Adrenal gland (tissue), 12 donors: ENCODE measurements around the gene COL6A3. TPM values are rescaled to one million over a fixed set of nuclear protein-coding genes. Genes with fewer than 3 reads are reported as not detected.

Source experiments
- DNase-seq, 7 donors: peaks; one replicate each; pipeline ENCODE4 v3.0.0-alpha.2; 2019 to 2020
- H3K27ac ChIP-seq, 5 donors: fragments of 200-600 bp; sonication (generic) in 4 of 5; 1 replicate in 3 of 5; 2 replicates in 2 of 5; pipeline versions ENCODE4 v1.5.1 to v1.8.0; 2016 to 2020; ENCODE audit warnings: mild to moderate bottlenecking in 1 of 5
- H3K27me3 ChIP-seq: fragments of 200-600 bp; 2 replicates; pipeline ENCODE4 v1.8.0; 2021
- H3K36me3 ChIP-seq, 2 donors: fragments of 200-600 bp; replicated peaks in 1 of 2; 1 replicate in 1 of 2; 2 replicates in 1 of 2; pipeline versions ENCODE4 v1.5.1 to v1.8.0; 2018 to 2022
- H3K4me1 ChIP-seq, 2 donors: fragments of 200-600 bp; replicated peaks in 1 of 2; 1 replicate in 1 of 2; 2 replicates in 1 of 2; pipeline versions ENCODE4 v1.5.1 to v1.8.0; 2018 to 2021
- H3K4me3 ChIP-seq, 4 donors: fragments of 200-600 bp; sonication (generic) in 3 of 4; one replicate each; pipeline ENCODE4 v1.5.1; 2016 to 2018
- H3K9me3 ChIP-seq, 3 donors: fragments of 200-600 bp; sonication (generic) in 1 of 3; replicated peaks in 1 of 3; 1 replicate in 2 of 3; 2 replicates in 1 of 3; pipeline versions ENCODE4 v1.5.1 to v1.8.0; 2016 to 2021
- CTCF ChIP-seq, 6 experiments: fragments of 450-650 bp in 4 of 6; fragments of 200-600 bp in 2 of 6; sonication (generic) in 1 of 6; IDR thresholded peaks; 1 replicate in 5 of 6; 2 replicates in 1 of 6; pipeline versions ENCODE4 v1.5.1 to v1.8.0; 2016 to 2021; ENCODE audit warnings: antibody characterized with exemption in 6 of 6, mild to moderate bottlenecking in 2 of 6, moderate library complexity in 1 of 6
- POLR2A ChIP-seq, 2 donors: fragments of 450-650 bp; IDR thresholded peaks; one replicate each; pipeline ENCODE4 v1.6.1; 2017; ENCODE audit warnings: antibody characterized with exemption in 2 of 2, mild to moderate bottlenecking in 2 of 2, moderate library complexity in 1 of 2
- WGBS, 4 donors: extraction: QIAGEN DNeasy Blood & Tissue Kit in 2 of 4; methylation state at CpG; one replicate each; pipeline versions ENCODE4 v1.1.5 to v1.1.7; 2013 to 2017; 5-methylcytosine and 5-hydroxymethylcytosine counted together
- intact Hi-C, 2 donors: fragments of 100-400 bp; cut with DNase I; formaldehyde crosslinking; loops; one replicate each; pipeline versions ENCODE4 v1.14.1 to v1.15.0; 2022 to 2023
- polyA plus RNA-seq, 3 donors: library from polyadenylated mRNA; stranded (reverse); fragments of 200-250 nt in 2 of 3; fragments of 350-450 nt in 1 of 3; fragmentation: Illumina TruSeq in 1 of 3; extraction: RNeasy Lipid Tissue Mini Kit (QIAGEN cat#74804) in 1 of 3; gene quantifications; one replicate each; pipeline ENCODE4 v1.2.3, GENCODE V29; 2013 to 2014
- total RNA-seq, 9 donors: library from RNA; depleted of rRNA in 4 of 9; stranded (reverse); fragments of >200 nt in 4 of 9; fragments of 120-200 nt in 1 of 9; fragmentation: NEBNext Ultra II Directional in 1 of 9; extraction: Animal tissue kit (Norgen Biotek cat#: 25700) in 1 of 9; gene quantifications; one replicate each; pipeline versions ENCODE4 v1.1.0 to v1.2.4, GENCODE V29; 2013 to 2023
- donor health status: healthy with polysubstance abuse.
- donor health status: Bipolar disorder and iron deficiency.
- donor health status: DM: yes; HTN: yes; CAD: no.
- donor health status: DM: no; HTN: no; CAD: no.
- donor health status: DM: no; HTN: no; CAD: no.
- donor health status: DM: yes; HTN: yes; CAD: no.

The COL6A3 gene
- total and polyA plus RNA-seq, 12 donors = 15.5 to 69.4 (median 33.1) TPM

DNA sequence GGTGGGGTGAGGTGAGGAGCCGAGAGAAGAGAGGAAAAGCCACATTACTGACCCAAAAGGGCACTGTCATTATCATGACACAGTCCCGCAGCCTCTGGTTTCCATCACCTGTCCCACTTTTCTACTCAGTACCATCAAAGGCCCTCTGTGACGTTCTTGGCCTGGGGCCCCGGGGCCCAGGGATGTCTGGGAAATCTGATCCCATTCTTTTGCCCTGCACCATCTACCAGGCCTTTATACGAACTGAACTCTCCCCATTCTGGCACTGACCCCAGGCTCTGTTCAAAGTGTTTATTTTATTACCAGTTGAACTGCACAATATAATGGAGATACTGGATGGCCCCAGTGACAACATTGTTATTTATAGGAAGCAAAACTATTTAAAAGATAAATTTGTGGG lies 89.1 kb downstream of the COL6A3 start:
- peak overlapping the region in 3 of 5 donors; percentile 12 to 62 (median 21) for H3K27ac ChIP-seq
- H3K36me3 ChIP-seq = no peaks in the 10 kb centered on the region
- H3K4me3 ChIP-seq = no peak overlapping the region
- intact Hi-C loops = no loop called here
- no peaks in the 10 kb centered on the region for H3K9me3 ChIP-seq
- H3K27me3 ChIP-seq = no peaks in the 10 kb centered on the region
- 57 to 73% (median 59%) methylated on average over 4 to 5 of the region's 5 CpGs for WGBS, 4 donors
- peak in 6 of 7 donors; percentile 32 to 73 (median 36) for DNase-seq
- H3K4me1 ChIP-seq = no peaks in the 10 kb centered on the region
- no peak for TF ChIP-seq CTCF (IDR thresholded peaks at IDR 0.05)

DNA sequence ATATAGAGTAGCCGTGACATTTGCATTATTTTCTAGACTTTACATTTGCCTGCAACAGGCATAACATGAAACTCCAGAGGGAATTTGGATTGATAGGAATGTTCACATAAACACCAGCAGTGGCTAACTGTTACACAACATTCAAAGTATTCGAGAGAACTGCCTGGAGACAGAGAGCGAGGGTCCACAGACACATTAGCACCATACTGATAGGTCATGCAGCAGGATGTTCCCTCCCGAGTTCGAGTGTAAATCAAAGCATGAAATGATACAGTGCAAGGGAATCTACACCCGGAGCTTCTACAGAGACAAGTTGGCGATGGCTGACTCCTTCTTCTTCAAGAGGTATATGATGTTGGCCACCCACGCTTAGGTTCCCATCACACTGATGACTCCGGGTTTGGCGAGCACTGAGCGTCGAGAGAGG lies 89.5 kb downstream of the COL6A3 start:
- no peaks in the 10 kb centered on the region for H3K27me3 ChIP-seq
- H3K4me1 ChIP-seq = no peaks in the 10 kb centered on the region
- no peak for DNase-seq
- no peak for TF ChIP-seq POLR2A (IDR thresholded peaks at IDR 0.05)
- no peak for TF ChIP-seq CTCF (IDR thresholded peaks at IDR 0.05)
- 72 to 86% (median 82%) methylated on average over 10 to 12 of the region's 12 CpGs for WGBS, 4 donors
- H3K4me3 ChIP-seq = no peak overlapping the region
- no peaks in the 10 kb centered on the region for H3K9me3 ChIP-seq
- H3K27ac ChIP-seq = peak overlapping the region in 3 of 5 donors; percentile 12 to 62 (median 21)
- intact Hi-C loops = no loop called here
- H3K36me3 ChIP-seq = no peaks in the 10 kb centered on the region

- Histone ChIP-seq H3K4me1 (no peaks in the 10 kb centered on the region), H3K36me3 (no peaks in the 10 kb centered on the region), H3K4me3 (no peak overlapping the region), H3K27me3 (no peaks in the 10 kb centered on the region), H3K27ac (no peak overlapping the region), H3K9me3 (no peaks in the 10 kb centered on the region)
- intact Hi-C loops = no loop called here
- 87 to 92% (median 89%) methylated on average over 8 of the region's 8 CpGs for WGBS, 4 donors
- TF ChIP-seq CTCF (IDR thresholded peaks at IDR 0.05) (no peak), POLR2A (IDR thresholded peaks at IDR 0.05) (no peak)
- DNase-seq = no peak
These were observed 90.3 kb downstream of the COL6A3 start for GRCh38 chr2:237323656-237324055.

- Histone ChIP-seq H3K36me3 (no peaks in the 10 kb centered on the region), H3K27ac (peak overlapping the region in 2 of 5 donors; percentile 29 to 30), H3K27me3 (no peaks in the 10 kb centered on the region), H3K4me1 (no peaks in the 10 kb centered on the region), H3K4me3 (no peak overlapping the region), H3K9me3 (no peaks in the 10 kb centered on the region)
- 47 to 72% (median 66%) methylated on average over 4 of the region's 4 CpGs for WGBS, 4 donors
- intact Hi-C loops = no loop called here
- peak; percentile 18 to 62 (median 48) for TF ChIP-seq CTCF (IDR thresholded peaks at IDR 0.05)
- TF ChIP-seq POLR2A (IDR thresholded peaks at IDR 0.05) = no peak
- DNase-seq = peak in 4 of 7 donors; percentile 36 to 67 (median 48)
These were observed 91.4 kb downstream of the COL6A3 start for GRCh38 chr2:237322564-237322963.
